ENCODE data around the gene DENND6A.
A peak's percentile ranks its signal among the peaks of the same experiment; 100 is the strongest.

DENND6A gene

GRCh38 chr3:57692396-57693147 lies at the start of gene DENND6A:
Gene DENND6A (minus strand): TSS chr3:57693077. CDS start chr3:57693018, 59 bp downstream.
- H3K27ac Mint-ChIP-seq (ENCODE audit: low read depth): peak within 1 kb of the TSS; percentile 96
- H3K4me1 Mint-ChIP-seq: peaks cover 28% of the 10 kb centered on the region

GRCh38 chr3:57740027-57740426 lies 47.1 kb upstream of the DENND6A start:
- Mint-ChIP-seq H3K36me3 (ENCODE audit: insufficient read depth) (peaks cover 2% of the 10 kb centered on the region), H3K27me3 (no peaks in the 10 kb centered on the region), H3K4me1 (no peaks in the 10 kb centered on the region), H3K27ac (ENCODE audit: low read depth) (no peak overlapping the region), H3K9me3 (no peaks in the 10 kb centered on the region), H3K4me3 (no peak overlapping the region)
- DNase-seq (ENCODE audit: low spot score in 2 of 2) (no peak), ATAC-seq (replicated peaks; ENCODE audit: extremely low read depth, poor library complexity, severe bottlenecking) (no peak)

More at GRCh38 chr3:57692396-57693147, at the start of gene DENND6A:
- H3K27me3 Mint-ChIP-seq: no peaks in the 10 kb centered on the region
- H3K4me3 Mint-ChIP-seq: peak within 1 kb of the TSS; percentile 85
- DNase-seq (ENCODE audit: low spot score in 2 of 2) (peak; percentile 86 to 92), ATAC-seq (replicated peaks; ENCODE audit: extremely low read depth, poor library complexity, severe bottlenecking) (peak; percentile 85)
- no peaks in the 10 kb centered on the region for H3K9me3 Mint-ChIP-seq
- H3K36me3 Mint-ChIP-seq (ENCODE audit: insufficient read depth): peaks cover 20% of the 10 kb centered on the region

GRCh38 chr3:57738391-57738790 lies 45.5 kb upstream of the DENND6A start:
- no peaks in the 10 kb centered on the region for H3K4me1 Mint-ChIP-seq
- ATAC-seq (replicated peaks; ENCODE audit: extremely low read depth, poor library complexity, severe bottlenecking) (no peak), DNase-seq (ENCODE audit: low spot score in 2 of 2) (no peak)
- H3K36me3 Mint-ChIP-seq (ENCODE audit: insufficient read depth): peaks cover 2% of the 10 kb centered on the region
- H3K4me3 Mint-ChIP-seq: no peak overlapping the region
- no peaks in the 10 kb centered on the region for H3K27me3 Mint-ChIP-seq
- no peaks in the 10 kb centered on the region for H3K9me3 Mint-ChIP-seq
- no peak overlapping the region for H3K27ac Mint-ChIP-seq (ENCODE audit: low read depth)

GRCh38 chr3:57737840-57738239 lies 45.0 kb upstream of the DENND6A start:
- Mint-ChIP-seq H3K36me3 (ENCODE audit: insufficient read depth) (peaks cover 2% of the 10 kb centered on the region), H3K27ac (ENCODE audit: low read depth) (no peak overlapping the region), H3K27me3 (no peaks in the 10 kb centered on the region), H3K4me1 (no peaks in the 10 kb centered on the region), H3K4me3 (no peak overlapping the region), H3K9me3 (no peaks in the 10 kb centered on the region)
- no peak for DNase-seq (ENCODE audit: low spot score in 2 of 2)
- no peak for ATAC-seq (replicated peaks; ENCODE audit: extremely low read depth, poor library complexity, severe bottlenecking)

GRCh38 chr3:57735405-57735804 lies 42.5 kb upstream of the DENND6A start:
- Mint-ChIP-seq H3K4me1 (no peaks in the 10 kb centered on the region), H3K27me3 (peaks cover 8% of the 10 kb centered on the region), H3K36me3 (ENCODE audit: insufficient read depth) (peaks cover 2% of the 10 kb centered on the region), H3K9me3 (no peaks in the 10 kb centered on the region), H3K27ac (ENCODE audit: low read depth) (no peak overlapping the region), H3K4me3 (no peak overlapping the region)
- ATAC-seq (replicated peaks; ENCODE audit: extremely low read depth, poor library complexity, severe bottlenecking) (no peak), DNase-seq (ENCODE audit: low spot score in 2 of 2) (no peak)

GRCh38 chr3:57733790-57734189 lies 40.9 kb upstream of the DENND6A start:
- no peaks in the 10 kb centered on the region for H3K4me1 Mint-ChIP-seq

GRCh38 chr3:57731311-57731710 lies 38.4 kb upstream of the DENND6A start:
- Mint-ChIP-seq H3K4me3 (no peak overlapping the region), H3K9me3 (no peaks in the 10 kb centered on the region), H3K27me3 (peaks cover 8% of the 10 kb centered on the region), H3K36me3 (ENCODE audit: insufficient read depth) (no peaks in the 10 kb centered on the region), H3K4me1 (no peaks in the 10 kb centered on the region), H3K27ac (ENCODE audit: low read depth) (no peak overlapping the region)
- DNase-seq (ENCODE audit: low spot score in 2 of 2) (no peak), ATAC-seq (replicated peaks; ENCODE audit: extremely low read depth, poor library complexity, severe bottlenecking) (no peak)

More at GRCh38 chr3:57733790-57734189, 40.9 kb upstream of the DENND6A start:
- Mint-ChIP-seq H3K36me3 (ENCODE audit: insufficient read depth) (peaks cover under 1% of the 10 kb centered on the region), H3K27me3 (peaks cover 8% of the 10 kb centered on the region), H3K27ac (ENCODE audit: low read depth) (no peak overlapping the region), H3K4me3 (no peak overlapping the region), H3K9me3 (no peaks in the 10 kb centered on the region)
- ATAC-seq (replicated peaks; ENCODE audit: extremely low read depth, poor library complexity, severe bottlenecking) (no peak), DNase-seq (ENCODE audit: low spot score in 2 of 2) (no peak)

- Mint-ChIP-seq H3K9me3 (no peaks in the 10 kb centered on the region), H3K36me3 (ENCODE audit: insufficient read depth) (no peaks in the 10 kb centered on the region), H3K4me3 (no peak overlapping the region), H3K27me3 (peaks cover 8% of the 10 kb centered on the region), H3K27ac (ENCODE audit: low read depth) (no peak overlapping the region), H3K4me1 (no peaks in the 10 kb centered on the region)
- ATAC-seq (replicated peaks; ENCODE audit: extremely low read depth, poor library complexity, severe bottlenecking) (no peak), DNase-seq (ENCODE audit: low spot score in 2 of 2) (no peak)
Observed at GRCh38 chr3:57730682-57731081, 37.8 kb upstream of the DENND6A start.

- Mint-ChIP-seq H3K4me1 (no peaks in the 10 kb centered on the region), H3K27me3 (peaks cover 8% of the 10 kb centered on the region), H3K27ac (ENCODE audit: low read depth) (no peak overlapping the region), H3K9me3 (no peaks in the 10 kb centered on the region), H3K36me3 (ENCODE audit: insufficient read depth) (no peaks in the 10 kb centered on the region), H3K4me3 (no peak overlapping the region)
- ATAC-seq (replicated peaks; ENCODE audit: extremely low read depth, poor library complexity, severe bottlenecking) (no peak), DNase-seq (ENCODE audit: low spot score in 2 of 2) (no peak)
Observed at GRCh38 chr3:57729334-57730045, 36.6 kb upstream of the DENND6A start.

- H3K36me3 Mint-ChIP-seq (ENCODE audit: insufficient read depth): no peaks in the 10 kb centered on the region
- DNase-seq (ENCODE audit: low spot score in 2 of 2) (no peak), ATAC-seq (replicated peaks; ENCODE audit: extremely low read depth, poor library complexity, severe bottlenecking) (no peak)
- H3K4me1 Mint-ChIP-seq: no peaks in the 10 kb centered on the region
- no peak overlapping the region for H3K27ac Mint-ChIP-seq (ENCODE audit: low read depth)
- no peaks in the 10 kb centered on the region for H3K9me3 Mint-ChIP-seq
- peaks cover 15% of the 10 kb centered on the region for H3K27me3 Mint-ChIP-seq
- H3K4me3 Mint-ChIP-seq: no peak overlapping the region
Observed at GRCh38 chr3:57727106-57727505, 34.2 kb upstream of the DENND6A start.

- DNase-seq (ENCODE audit: low spot score in 2 of 2) (no peak), ATAC-seq (replicated peaks; ENCODE audit: extremely low read depth, poor library complexity, severe bottlenecking) (no peak)
- H3K36me3 Mint-ChIP-seq (ENCODE audit: insufficient read depth): no peaks in the 10 kb centered on the region
- H3K4me1 Mint-ChIP-seq: no peaks in the 10 kb centered on the region
- no peak overlapping the region for H3K27ac Mint-ChIP-seq (ENCODE audit: low read depth)
- H3K9me3 Mint-ChIP-seq: no peaks in the 10 kb centered on the region
- H3K4me3 Mint-ChIP-seq: no peak overlapping the region
- peaks cover 9% of the 10 kb centered on the region for H3K27me3 Mint-ChIP-seq
Observed at GRCh38 chr3:57726397-57726796, 33.5 kb upstream of the DENND6A start.

GRCh38 chr3:57718118-57718517 lies 25.2 kb upstream of the DENND6A start:
- Mint-ChIP-seq H3K36me3 (ENCODE audit: insufficient read depth) (no peaks in the 10 kb centered on the region), H3K27me3 (peaks cover 8% of the 10 kb centered on the region), H3K4me1 (no peaks in the 10 kb centered on the region), H3K4me3 (no peak overlapping the region), H3K9me3 (no peaks in the 10 kb centered on the region), H3K27ac (ENCODE audit: low read depth) (no peak overlapping the region)
- no peak for ATAC-seq (replicated peaks; ENCODE audit: extremely low read depth, poor library complexity, severe bottlenecking)
- DNase-seq (ENCODE audit: low spot score in 2 of 2): no peak
